ENCODE data around the gene LRFN3.

GRCh38 chr19:35890113-35890650, 46.0 kb upstream of the LRFN3 start:
- TF ChIP-seq POLR2A (IDR thresholded peaks at IDR 0.05; ENCODE audit: low read length) (no peak), GATA1 (IDR thresholded peaks at IDR 0.05; ENCODE audit: low read depth, low read length) (no peak)
